DND-41 (cell line): ENCODE data around the gene MICU1.
"Not testable (repeated sequence)": the region's sequence is repeated elsewhere in the genome, so short reads cannot be mapped to it uniquely, and the experiment has no call there.

Experiments used
- ATAC-seq: fragments of 200-7000 bp; cut with Tn5 transposase; 3 replicates; pipeline ENCODE4 v1.9.1; 2021; ENCODE audit warnings: low read depth; ENCODE audit not compliant: insufficient read depth
- DNase-seq: peaks from one replicate; pipeline ENCODE4 v3.0.0-alpha.2; 2020
- H2AFZ ChIP-seq: 2 replicates; pipeline ENCODE4 v1.6.0; 2012; ENCODE audit warnings: low read depth, low read length
- H3K27ac ChIP-seq: 2 replicates; pipeline ENCODE4 v1.5.1; 2012; ENCODE audit warnings: low read length, inconsistent platforms
- H3K27me3 ChIP-seq: fragments of 200-600 bp; sonication (generic); 2 replicates; pipeline ENCODE4 v1.6.0; 2012; ENCODE audit warnings: low read length, mild to moderate bottlenecking, inconsistent platforms; ENCODE audit not compliant: insufficient read depth, poor library complexity
- H3K36me3 ChIP-seq: 2 replicates; pipeline ENCODE4 v1.5.1; 2012; ENCODE audit warnings: low read length, inconsistent platforms; ENCODE audit not compliant: insufficient read depth
- H3K4me1 ChIP-seq: 2 replicates; pipeline ENCODE4 v1.5.1; 2012; ENCODE audit warnings: mild to moderate bottlenecking, low read length; ENCODE audit not compliant: insufficient read depth
- H3K4me2 ChIP-seq: 2 replicates; pipeline ENCODE4 v1.6.0; 2012; ENCODE audit warnings: mild to moderate bottlenecking, moderate library complexity, low read length, inconsistent platforms; ENCODE audit not compliant: insufficient read depth
- H3K4me3 ChIP-seq, 2 experiments: fragments of 200-600 bp in 1 of 2; shearing (Covaris generic) in 1 of 2; 2 replicates each; pipeline ENCODE4 v1.5.1; 2012 to 2016; ENCODE audit warnings: inconsistent platforms in 2 of 2, low read length in 2 of 2, mild to moderate bottlenecking in 2 of 2, low read depth in 1 of 2, moderate library complexity in 1 of 2
- H3K79me2 ChIP-seq: 2 replicates; pipeline ENCODE4 v1.6.0; 2012; ENCODE audit warnings: low read length, inconsistent platforms; ENCODE audit not compliant: insufficient read depth
- H3K9ac ChIP-seq: 2 replicates; pipeline ENCODE4 v1.6.0; 2012; ENCODE audit warnings: low read depth, mild to moderate bottlenecking, inconsistent platforms, low read length, moderate library complexity
- H3K9me3 ChIP-seq: 2 replicates; pipeline ENCODE4 v1.5.1; 2012; ENCODE audit warnings: low read length, moderate library complexity, mild to moderate bottlenecking, inconsistent platforms; ENCODE audit not compliant: insufficient read depth, severe bottlenecking
- H4K20me1 ChIP-seq: 2 replicates; pipeline ENCODE4 v1.6.0; 2012; ENCODE audit warnings: low read length; ENCODE audit not compliant: insufficient read depth
- EZH2 ChIP-seq: IDR thresholded peaks from 3 replicates; pipeline ENCODE4 v1.6.1; 2012; ENCODE audit warnings: borderline replicate concordance, low read depth, mild to moderate bottlenecking, moderate library complexity, low read length, inconsistent platforms; ENCODE audit not compliant: severe bottlenecking
- TF ChIP-seq, protein P1 (sequence below): IDR thresholded peaks from 2 replicates; pipeline ENCODE4 v1.5.1; 2012; ENCODE audit warnings: borderline replicate concordance, low read length, moderate library complexity, mild to moderate bottlenecking; ENCODE audit not compliant: poor library complexity, severe bottlenecking; ENCODE audit errors: extremely low read depth

The MICU1 gene

DNA sequence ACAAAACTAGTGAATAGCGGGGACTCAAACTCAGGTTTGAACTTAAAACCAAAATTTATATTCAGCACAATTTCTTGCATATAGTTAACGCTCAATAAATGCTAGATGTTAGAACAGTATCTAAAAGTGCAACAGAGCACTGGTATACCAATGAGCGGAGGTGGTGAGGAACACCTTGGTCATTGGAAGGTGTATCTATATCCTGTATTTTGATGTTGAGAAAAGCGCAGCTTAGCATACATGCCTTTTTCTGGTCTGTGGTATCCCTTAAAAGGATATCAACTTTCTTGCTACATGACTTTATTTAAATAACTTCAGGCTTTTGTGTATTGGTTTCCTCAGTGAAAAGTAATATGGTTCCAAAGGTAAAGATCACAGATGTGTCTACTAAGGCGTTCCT is 237.8 kb downstream of the MICU1 start:
- Histone ChIP-seq H3K9me3 (no peaks in the 10 kb centered on the region), H2AFZ (no peak overlapping the region), H3K9ac (no peak overlapping the region), H3K4me1 (no peaks in the 10 kb centered on the region), H4K20me1 (no peaks in the 10 kb centered on the region), H3K4me2 (no peak overlapping the region), H3K4me3 (no peak overlapping the region), H3K79me2 (no peaks in the 10 kb centered on the region), H3K27ac (no peak overlapping the region), H3K36me3 (no peaks in the 10 kb centered on the region), H3K27me3 (no peaks in the 10 kb centered on the region)
- TF ChIP-seq, protein P1, sequence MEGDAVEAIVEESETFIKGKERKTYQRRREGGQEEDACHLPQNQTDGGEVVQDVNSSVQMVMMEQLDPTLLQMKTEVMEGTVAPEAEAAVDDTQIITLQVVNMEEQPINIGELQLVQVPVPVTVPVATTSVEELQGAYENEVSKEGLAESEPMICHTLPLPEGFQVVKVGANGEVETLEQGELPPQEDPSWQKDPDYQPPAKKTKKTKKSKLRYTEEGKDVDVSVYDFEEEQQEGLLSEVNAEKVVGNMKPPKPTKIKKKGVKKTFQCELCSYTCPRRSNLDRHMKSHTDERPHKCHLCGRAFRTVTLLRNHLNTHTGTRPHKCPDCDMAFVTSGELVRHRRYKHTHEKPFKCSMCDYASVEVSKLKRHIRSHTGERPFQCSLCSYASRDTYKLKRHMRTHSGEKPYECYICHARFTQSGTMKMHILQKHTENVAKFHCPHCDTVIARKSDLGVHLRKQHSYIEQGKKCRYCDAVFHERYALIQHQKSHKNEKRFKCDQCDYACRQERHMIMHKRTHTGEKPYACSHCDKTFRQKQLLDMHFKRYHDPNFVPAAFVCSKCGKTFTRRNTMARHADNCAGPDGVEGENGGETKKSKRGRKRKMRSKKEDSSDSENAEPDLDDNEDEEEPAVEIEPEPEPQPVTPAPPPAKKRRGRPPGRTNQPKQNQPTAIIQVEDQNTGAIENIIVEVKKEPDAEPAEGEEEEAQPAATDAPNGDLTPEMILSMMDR: no peak
- no peak for TF ChIP-seq EZH2
- DNase-seq (no peak), ATAC-seq (no peak)

DNA sequence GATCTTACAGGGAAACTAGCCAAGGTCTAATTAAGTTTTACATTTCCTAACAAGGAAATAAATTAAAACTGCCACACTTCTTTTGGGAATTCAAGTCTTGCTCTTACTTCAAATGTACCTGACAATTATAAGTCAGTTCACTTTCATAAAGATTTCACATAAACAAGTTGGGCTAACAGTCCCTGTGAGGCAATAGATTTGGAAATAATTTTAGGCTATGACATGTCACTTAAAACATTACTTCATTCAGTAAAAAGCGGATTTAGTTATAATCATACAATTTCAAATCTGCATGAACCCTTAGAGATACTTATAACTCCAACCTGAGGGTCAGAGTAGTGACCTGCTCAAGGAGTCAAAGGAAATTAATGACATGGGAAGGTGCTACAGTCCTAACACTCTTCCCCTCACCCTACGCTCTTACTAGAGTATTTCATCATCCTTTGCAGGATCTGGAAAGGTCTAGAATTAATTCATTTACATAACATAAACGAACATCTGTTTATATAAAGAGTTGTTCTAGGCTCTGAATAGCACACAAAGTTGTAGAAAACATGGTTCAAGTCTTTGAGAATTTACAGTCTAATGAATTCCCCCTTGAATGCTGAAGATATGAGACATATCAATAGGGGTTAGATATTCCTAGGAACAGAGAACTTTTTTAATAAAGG is 238.8 kb downstream of the MICU1 start:
- no peak overlapping the region for H2AFZ ChIP-seq
- H3K4me1 ChIP-seq: no peaks in the 10 kb centered on the region
- no peak overlapping the region for H3K9ac ChIP-seq
- no peak for TF ChIP-seq EZH2
- TF ChIP-seq, protein P1: no peak
- H3K36me3 ChIP-seq: no peaks in the 10 kb centered on the region
- H3K27ac ChIP-seq: no peak overlapping the region
- H3K27me3 ChIP-seq: no peaks in the 10 kb centered on the region
- no peaks in the 10 kb centered on the region for H3K79me2 ChIP-seq
- ATAC-seq (no peak), DNase-seq (no peak)
- no peaks in the 10 kb centered on the region for H3K9me3 ChIP-seq
- H3K4me3 ChIP-seq: no peak overlapping the region
- no peak overlapping the region for H3K4me2 ChIP-seq
- H4K20me1 ChIP-seq: no peaks in the 10 kb centered on the region

DNA sequence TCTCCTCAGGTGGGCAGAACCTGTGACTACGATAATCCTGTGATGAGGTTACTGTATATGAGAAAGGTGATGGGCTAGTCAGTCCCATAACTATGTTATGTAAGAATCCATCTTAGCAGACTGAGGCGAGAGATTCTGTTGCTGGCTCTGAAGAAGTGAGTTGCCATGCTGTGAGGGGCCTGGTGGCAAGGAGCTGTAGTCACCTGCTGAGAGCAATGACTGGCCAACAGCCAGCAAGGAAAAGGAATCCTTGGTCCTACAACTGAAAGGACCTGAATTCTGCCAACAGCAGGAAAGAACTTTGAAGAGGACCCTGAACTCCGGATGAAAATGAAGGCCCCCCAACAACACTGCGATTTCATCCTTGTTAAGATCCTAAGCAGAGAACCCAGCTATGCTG is 240.2 kb downstream of the MICU1 start:
- Histone ChIP-seq H2AFZ (no peak overlapping the region), H3K79me2 (no peaks in the 10 kb centered on the region), H3K9me3 (no peaks in the 10 kb centered on the region), H3K9ac (no peak overlapping the region), H3K27ac (no peak overlapping the region), H3K27me3 (no peaks in the 10 kb centered on the region), H3K4me2 (no peak overlapping the region), H3K4me3 (no peak overlapping the region), H3K4me1 (no peaks in the 10 kb centered on the region), H4K20me1 (no peaks in the 10 kb centered on the region), H3K36me3 (no peaks in the 10 kb centered on the region)
- no peak for TF ChIP-seq EZH2
- TF ChIP-seq, protein P1: no peak
- ATAC-seq: no peak
- DNase-seq: no peak

DNA sequence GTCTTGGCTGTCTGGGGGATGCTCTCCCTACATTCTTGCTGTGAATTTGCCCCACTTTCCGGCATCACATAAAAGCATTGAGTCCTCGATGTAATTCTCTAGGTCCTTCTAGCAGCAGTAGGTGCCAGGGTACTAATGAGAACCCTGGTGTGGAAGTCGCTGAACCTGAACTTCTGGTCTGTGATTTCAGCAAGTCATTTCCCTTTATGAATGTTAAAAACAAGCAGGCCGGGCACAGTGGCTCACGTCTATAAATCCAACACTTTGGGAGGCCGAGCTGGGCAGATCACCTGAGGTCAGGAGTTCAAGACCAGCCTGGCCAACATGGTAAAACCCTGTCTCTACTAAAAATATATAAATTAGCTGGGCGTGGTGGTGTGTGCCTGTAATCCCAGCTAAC is 240.9 kb downstream of the MICU1 start:
- ATAC-seq, DNase-seq, H3K4me2 ChIP-seq, H3K4me3 ChIP-seq, H3K27me3 ChIP-seq, H3K36me3 ChIP-seq, H4K20me1 ChIP-seq, H3K4me1 ChIP-seq, H3K9me3 ChIP-seq, H3K9ac ChIP-seq, H3K27ac ChIP-seq, H2AFZ ChIP-seq, H3K79me2 ChIP-seq: not testable (repeated sequence)
